GM12865 (cell line): ENCODE results near the gene SMPD3.

Experiments
- DNase-seq: peaks from one replicate; pipeline ENCODE4 v3.0.0; 2010; ENCODE audit warnings: low read depth
- H3K4me3 ChIP-seq: 2 replicates; pipeline ENCODE4 v1.5.1; 2011; ENCODE audit warnings: mild to moderate bottlenecking, low read depth, low read length, control low read depth
- CTCF ChIP-seq: IDR thresholded peaks from 2 replicates; pipeline ENCODE4 v1.5.1; 2011; ENCODE audit warnings: low read length, control low read depth, low read depth, inconsistent platforms; ENCODE audit not compliant: insufficient read depth; ENCODE audit errors: missing control alignments

Gene SMPD3

GRCh38 chr16:68342620-68343019, 105.7 kb downstream of the SMPD3 start:
- no peak overlapping the region for H3K4me3 ChIP-seq
- no peak for DNase-seq
- no peak for TF ChIP-seq CTCF

DNA sequence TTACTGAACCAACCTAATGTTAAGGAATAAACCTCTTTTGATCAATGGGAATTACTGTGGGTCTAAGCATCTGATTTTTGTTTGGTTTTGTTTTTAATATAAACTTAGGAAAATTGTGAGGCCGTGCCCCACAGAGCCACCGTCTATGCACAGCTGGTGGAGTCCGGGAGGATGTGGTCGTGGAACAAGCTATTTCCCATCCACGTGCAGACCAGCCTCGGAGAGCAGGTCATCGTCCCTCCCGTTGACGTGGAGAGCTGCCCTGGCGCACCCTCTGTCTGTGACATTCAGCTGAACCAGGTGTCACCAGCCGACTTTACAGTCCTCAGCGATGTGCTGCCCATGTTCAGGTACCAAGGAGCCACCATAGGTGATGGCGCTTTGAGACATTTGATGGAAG, 109.1 kb downstream of the SMPD3 start:
- no peak for DNase-seq
- H3K4me3 ChIP-seq: no peak overlapping the region
- no peak for TF ChIP-seq CTCF

GRCh38 chr16:68338326-68339119, 109.8 kb downstream of the SMPD3 start:
- DNase-seq: no peak
- H3K4me3 ChIP-seq: no peak overlapping the region
- no peak for TF ChIP-seq CTCF

GRCh38 chr16:68335175-68335574, 113.1 kb downstream of the SMPD3 start:
- DNase-seq: no peak
- H3K4me3 ChIP-seq: no peak overlapping the region

GRCh38 chr16:68332411-68333121, 115.7 kb downstream of the SMPD3 start:
- TF ChIP-seq CTCF: no peak
- no peak for DNase-seq
- no peak overlapping the region for H3K4me3 ChIP-seq

More at GRCh38 chr16:68335175-68335574, 113.1 kb downstream of the SMPD3 start:
- no peak for TF ChIP-seq CTCF

DNA sequence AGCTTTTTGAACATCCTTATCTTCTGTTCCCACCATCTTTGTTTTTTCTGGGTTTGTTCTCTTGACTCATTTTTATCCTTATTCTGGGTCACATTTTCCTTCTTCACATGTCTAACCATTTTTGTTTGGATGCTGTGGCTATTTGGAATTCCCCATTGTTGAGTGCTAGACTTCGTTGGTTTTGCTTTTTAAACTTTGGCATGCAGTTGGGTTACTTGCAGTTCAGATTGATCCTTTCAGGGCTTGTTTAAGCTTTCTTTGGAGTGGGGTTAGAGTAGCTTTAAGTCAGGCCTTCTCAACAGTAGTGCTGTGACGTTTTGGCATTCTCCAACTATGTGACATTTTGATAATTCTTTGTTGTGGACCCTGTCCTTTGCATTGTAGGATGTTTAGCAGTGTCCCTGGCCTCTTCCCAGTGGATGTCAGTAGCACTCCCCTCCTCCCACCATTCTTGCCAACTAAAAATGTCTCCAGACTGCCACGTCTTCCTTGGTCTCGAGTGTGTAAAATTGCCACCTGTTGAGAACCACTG, 116.4 kb downstream of the SMPD3 start:
- DNase-seq: no peak
- TF ChIP-seq CTCF: no peak
- no peak overlapping the region for H3K4me3 ChIP-seq
